WERI-Rb-1 (cell line): Measurements from ENCODE around the gene C10orf105.
A peak's percentile ranks its signal among the peaks of the same experiment; 100 is the strongest.

Experiments used
- DNase-seq: peaks from one replicate; pipeline ENCODE4 v3.0.0-alpha.2; 2020
- H3K27ac ChIP-seq: fragments of 250-450 bp; sonication (Bioruptor Pico); 2 replicates; pipeline ENCODE4 v1.5.1; 2020; ENCODE audit warnings: mild to moderate bottlenecking, moderate library complexity
- H3K27me3 ChIP-seq: fragments of 250-450 bp; sonication (Bioruptor Pico); 2 replicates; pipeline ENCODE4 v1.5.1; 2021; ENCODE audit warnings: mild to moderate bottlenecking, low read depth, moderate library complexity; ENCODE audit not compliant: insufficient read depth, severe bottlenecking
- H3K36me3 ChIP-seq: fragments of 250-450 bp; sonication (Bioruptor Pico); 2 replicates; pipeline ENCODE4 v1.5.1; 2020; ENCODE audit warnings: mild to moderate bottlenecking, moderate library complexity
- H3K4me3 ChIP-seq: 2 replicates; pipeline ENCODE4 v1.5.1; 2011; ENCODE audit warnings: low read depth, mild to moderate bottlenecking, control low read depth, low read length
- H3K9me3 ChIP-seq: fragments of 250-450 bp; sonication (Bioruptor Pico); 2 replicates; pipeline ENCODE4 v1.5.1; 2021; ENCODE audit warnings: mild to moderate bottlenecking, moderate library complexity; ENCODE audit not compliant: severe bottlenecking
- TF ChIP-seq, protein P1 (sequence below): IDR thresholded peaks from 2 replicates; pipeline ENCODE4 v1.5.1; 2011; ENCODE audit warnings: low read depth, mild to moderate bottlenecking, control low read depth, inconsistent platforms, low read length

The C10orf105 gene

DNA sequence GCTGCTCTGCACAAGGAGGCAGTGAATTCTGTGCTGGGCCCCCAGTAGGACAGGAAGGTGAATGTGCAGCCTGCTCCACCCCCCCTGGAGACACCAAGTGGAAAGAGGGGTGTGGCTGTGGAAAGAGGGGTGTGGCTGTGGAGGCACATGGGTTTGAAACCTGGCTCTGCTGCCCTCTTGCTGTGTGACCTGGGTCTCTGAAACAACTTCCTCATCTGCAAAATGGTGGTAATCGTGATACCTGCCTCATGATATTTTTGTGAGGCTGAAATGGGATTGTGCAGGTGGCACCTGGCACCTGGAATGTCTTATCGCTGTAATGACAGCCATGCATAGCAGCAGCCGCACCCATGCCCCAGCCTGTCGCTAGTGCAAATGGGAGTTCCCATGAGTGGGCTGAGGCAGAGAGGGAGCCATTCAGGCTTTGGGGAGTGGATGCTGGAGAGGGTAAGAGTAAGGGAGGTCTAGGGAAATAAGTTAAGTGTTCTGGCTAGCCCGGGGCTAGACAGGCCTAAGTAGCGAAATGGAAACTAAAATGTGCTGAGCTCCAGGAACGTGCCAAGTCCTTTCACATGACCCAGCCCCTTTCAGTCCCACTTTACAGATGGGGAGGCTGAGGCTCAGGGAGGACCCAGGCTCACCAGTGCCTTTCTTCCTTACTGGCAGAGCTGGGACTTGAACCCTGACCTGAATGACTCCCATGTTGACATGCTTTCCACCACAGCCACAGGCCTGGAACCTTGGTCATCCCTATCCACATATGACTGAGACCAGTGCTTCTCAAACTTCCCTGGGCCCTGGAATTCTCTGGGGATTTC, 35.0 kb downstream of the C10orf105 start:
- Histone ChIP-seq H3K27ac (0 out of 2 replicates have a peak overlapping the region, but pooled peaks have one; percentile 4), H3K36me3 (peaks cover 64% of the 10 kb centered on the region), H3K9me3 (peaks cover 4% of the 10 kb centered on the region), H3K4me3 (no peak overlapping the region), H3K27me3 (no peaks in the 10 kb centered on the region)
- DNase-seq: peak; percentile 58
- TF ChIP-seq, protein P1, sequence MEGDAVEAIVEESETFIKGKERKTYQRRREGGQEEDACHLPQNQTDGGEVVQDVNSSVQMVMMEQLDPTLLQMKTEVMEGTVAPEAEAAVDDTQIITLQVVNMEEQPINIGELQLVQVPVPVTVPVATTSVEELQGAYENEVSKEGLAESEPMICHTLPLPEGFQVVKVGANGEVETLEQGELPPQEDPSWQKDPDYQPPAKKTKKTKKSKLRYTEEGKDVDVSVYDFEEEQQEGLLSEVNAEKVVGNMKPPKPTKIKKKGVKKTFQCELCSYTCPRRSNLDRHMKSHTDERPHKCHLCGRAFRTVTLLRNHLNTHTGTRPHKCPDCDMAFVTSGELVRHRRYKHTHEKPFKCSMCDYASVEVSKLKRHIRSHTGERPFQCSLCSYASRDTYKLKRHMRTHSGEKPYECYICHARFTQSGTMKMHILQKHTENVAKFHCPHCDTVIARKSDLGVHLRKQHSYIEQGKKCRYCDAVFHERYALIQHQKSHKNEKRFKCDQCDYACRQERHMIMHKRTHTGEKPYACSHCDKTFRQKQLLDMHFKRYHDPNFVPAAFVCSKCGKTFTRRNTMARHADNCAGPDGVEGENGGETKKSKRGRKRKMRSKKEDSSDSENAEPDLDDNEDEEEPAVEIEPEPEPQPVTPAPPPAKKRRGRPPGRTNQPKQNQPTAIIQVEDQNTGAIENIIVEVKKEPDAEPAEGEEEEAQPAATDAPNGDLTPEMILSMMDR: peak; percentile 33; the same call in 1 of the 2 replicates

DNA sequence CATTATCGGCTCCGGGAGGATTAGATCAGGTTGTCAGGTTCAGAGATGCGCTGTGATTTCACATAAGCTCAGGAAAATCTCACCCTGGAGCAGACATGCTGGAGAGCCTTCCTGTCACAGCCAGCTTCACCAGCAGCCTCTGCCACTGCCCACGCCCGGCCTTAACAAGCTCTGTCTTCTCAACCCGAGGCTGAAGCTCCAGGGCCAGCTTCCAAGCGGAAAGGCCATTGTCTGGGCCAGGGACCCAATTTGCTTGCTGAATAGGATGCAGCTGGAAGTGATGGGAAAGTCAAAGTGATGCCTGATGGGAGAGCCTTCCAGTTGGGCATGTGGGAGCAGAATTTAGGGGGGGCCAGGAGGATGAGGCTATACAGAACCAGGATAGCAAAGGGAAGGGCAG, 36.3 kb downstream of the C10orf105 start:
- peak overlapping the region; percentile 53 for H3K27ac ChIP-seq
- peak; percentile 61 for DNase-seq
- peaks cover 73% of the 10 kb centered on the region for H3K36me3 ChIP-seq
- no peaks in the 10 kb centered on the region for H3K27me3 ChIP-seq
- H3K9me3 ChIP-seq: peaks cover 4% of the 10 kb centered on the region
- TF ChIP-seq, protein P1: no peak
- H3K4me3 ChIP-seq: no peak overlapping the region

- Histone ChIP-seq H3K4me3 (no peak overlapping the region), H3K27me3 (no peaks in the 10 kb centered on the region), H3K27ac (peak overlapping the region; percentile 53), H3K36me3 (peaks cover 74% of the 10 kb centered on the region), H3K9me3 (no peaks in the 10 kb centered on the region)
- TF ChIP-seq, protein P1: no peak
- no peak for DNase-seq
These were observed 37.6 kb downstream of the C10orf105 start for GRCh38 chr10:71681977-71682376.

- H3K4me3 ChIP-seq: no peak overlapping the region
- DNase-seq: no peak
- H3K9me3 ChIP-seq: no peaks in the 10 kb centered on the region
- no peaks in the 10 kb centered on the region for H3K27me3 ChIP-seq
- H3K36me3 ChIP-seq: peaks cover 86% of the 10 kb centered on the region
- TF ChIP-seq, protein P1: no peak
- H3K27ac ChIP-seq: no peak overlapping the region
These were observed 40.2 kb downstream of the C10orf105 start for GRCh38 chr10:71679425-71679824.

DNA sequence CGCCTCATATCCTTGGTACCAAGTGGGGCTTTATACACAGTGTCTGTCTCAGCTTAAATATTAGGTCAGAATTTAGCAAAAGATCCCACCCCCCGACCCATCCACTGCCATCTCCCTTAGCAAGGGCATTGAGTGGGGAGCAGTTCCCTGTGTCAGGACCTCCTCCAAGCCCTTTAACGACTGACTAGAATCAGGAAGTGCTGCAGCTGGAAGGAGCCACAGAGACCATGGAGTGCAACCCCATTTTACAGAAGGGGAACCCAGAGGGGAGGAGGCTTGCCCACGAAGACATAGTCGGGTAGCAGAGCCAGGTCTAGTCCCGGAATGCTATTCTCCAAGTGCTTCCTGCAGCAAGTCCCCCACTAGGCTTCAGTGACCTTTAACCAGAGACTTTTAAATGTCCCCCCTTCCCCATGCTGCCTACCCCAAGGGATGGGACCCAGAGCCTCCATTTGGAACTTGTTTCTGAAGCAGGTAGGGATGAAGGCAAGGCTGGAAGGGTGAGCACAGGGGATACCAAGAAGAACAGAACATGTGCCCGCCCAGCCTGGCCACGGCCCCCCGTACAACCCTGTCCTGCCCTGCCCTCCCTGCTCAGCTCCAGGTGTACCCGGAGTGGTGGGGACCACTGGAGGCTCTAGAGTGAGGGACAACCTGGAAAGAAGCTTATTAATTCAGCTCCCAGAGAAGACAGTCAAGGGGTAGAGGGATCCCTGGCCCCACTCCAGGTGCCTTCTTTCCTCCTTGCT, 41.3 kb downstream of the C10orf105 start:
- Histone ChIP-seq H3K36me3 (peaks cover 80% of the 10 kb centered on the region), H3K27me3 (no peaks in the 10 kb centered on the region), H3K4me3 (no peak overlapping the region), H3K27ac (no peak overlapping the region), H3K9me3 (no peaks in the 10 kb centered on the region)
- TF ChIP-seq, protein P1: no peak
- no peak for DNase-seq
